NCI-H774 (cell line): ENCODE data around the gene GALNT9.
"Not testable (repeated sequence)": the region's sequence is repeated elsewhere in the genome, so short reads cannot be mapped to it uniquely, and the experiment has no call there.

Experiments
- DNase-seq: peaks from one replicate; lab custom pipeline; 2025; lab: John Stamatoyannopoulos, UW

Gene GALNT9

DNA sequence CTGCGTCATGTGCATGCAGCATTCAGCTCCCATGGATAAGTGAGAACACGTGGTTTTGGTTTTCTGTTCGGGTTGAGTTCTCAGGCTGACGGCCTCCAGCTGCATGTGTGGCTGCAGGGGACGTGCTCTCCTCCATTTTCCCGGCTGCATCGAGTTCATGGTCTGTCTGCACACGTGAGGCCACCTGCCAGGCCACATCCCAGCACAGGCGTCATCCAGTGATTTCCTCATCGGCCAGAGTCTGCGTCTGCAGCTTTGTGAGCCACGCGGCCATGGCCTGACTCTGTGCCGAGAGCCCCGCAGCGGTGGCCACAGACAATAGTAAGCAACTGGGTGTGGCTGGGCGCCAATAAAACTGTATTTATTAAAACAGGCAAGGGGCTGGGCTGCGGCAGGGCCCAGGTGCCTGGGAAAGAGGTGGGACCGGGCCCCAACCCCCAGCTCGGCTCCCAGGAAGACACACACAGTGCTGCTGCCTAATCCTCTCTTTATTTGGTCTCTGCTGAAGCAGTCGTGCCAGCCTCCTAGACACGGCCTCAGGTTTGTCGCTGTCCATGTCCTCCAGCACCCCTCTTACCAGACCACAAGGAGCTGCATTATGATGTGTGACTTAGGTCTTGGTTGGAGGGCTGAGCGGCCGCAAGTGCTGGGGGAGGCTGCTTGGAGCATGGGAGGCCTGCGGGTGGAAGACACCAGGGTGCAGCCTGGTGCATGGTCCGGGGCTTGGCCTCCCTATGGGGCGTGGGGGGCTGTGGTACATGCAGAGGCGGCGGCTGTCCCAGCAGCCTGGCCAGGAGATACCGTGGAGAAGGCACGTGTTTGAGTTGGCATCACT, 133.1 kb downstream of the GALNT9 start:
- peak; percentile 36 for DNase-seq

- not testable (repeated sequence) for DNase-seq
Measured at GRCh38 chr12:132195242-132195641, 134.1 kb downstream of the GALNT9 start.

DNA sequence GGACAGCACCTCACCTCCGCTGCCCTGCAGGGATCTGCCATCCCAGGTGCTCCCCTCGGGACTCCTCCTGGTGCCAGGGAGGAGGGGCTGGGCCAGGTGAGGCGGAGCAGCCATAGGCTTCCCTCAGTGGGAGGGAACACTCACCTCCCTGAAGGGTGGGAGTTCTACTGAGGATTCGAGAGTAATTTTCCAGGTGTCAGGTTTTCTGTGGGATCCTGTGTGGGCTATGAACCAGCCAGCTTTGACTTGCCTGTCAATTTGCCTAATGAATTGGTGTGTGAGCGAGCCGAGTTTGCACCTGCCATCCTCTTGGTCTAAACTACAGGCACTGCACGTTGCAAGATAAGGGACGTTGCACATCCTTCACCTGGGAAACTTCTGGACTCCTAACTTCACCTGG, 134.8 kb downstream of the GALNT9 start:
- DNase-seq: no peak

- no peak for DNase-seq
Measured at GRCh38 chr12:132194056-132194455, 135.3 kb downstream of the GALNT9 start.

GRCh38 chr12:132191715-132192553, 137.5 kb downstream of the GALNT9 start:
- no peak for DNase-seq

DNA sequence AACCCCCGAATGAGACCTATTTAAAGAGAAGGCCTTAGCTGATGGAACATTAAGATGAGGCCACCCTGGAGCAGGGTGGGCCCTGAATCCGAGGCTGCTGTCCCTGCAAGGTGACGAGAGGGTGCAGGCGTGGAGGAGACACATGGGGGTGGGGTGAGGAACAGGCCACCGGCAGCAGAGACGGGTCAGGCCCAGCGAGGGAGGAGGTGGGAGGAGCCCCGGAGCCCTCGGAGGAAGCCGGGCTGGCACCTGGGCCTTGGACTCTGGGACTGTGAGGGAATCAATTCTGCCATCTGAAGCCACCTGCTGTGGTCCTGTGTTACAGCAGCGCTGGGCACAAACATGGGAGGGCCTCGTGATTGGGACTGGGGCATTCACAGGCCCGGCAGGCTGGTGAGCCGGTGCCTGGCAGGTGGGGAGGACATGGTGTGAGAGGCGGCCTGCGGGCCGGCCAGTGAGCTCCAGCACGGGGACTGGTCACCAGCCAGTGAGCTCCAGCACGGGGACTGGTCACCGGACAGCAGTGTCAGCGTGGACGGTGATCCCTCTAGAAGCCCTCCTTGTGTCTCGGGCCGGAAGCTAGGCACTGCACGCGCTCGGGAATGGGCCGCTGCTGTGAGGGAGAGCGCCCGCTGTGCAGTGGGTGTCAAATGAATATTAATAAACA, 138.4 kb downstream of the GALNT9 start:
- no peak for DNase-seq

- DNase-seq: no peak
Measured at GRCh38 chr12:132190012-132190755, 139.2 kb downstream of the GALNT9 start.

- peak; percentile 69 for DNase-seq
Measured at GRCh38 chr12:132189378-132190011, 139.9 kb downstream of the GALNT9 start.

DNA sequence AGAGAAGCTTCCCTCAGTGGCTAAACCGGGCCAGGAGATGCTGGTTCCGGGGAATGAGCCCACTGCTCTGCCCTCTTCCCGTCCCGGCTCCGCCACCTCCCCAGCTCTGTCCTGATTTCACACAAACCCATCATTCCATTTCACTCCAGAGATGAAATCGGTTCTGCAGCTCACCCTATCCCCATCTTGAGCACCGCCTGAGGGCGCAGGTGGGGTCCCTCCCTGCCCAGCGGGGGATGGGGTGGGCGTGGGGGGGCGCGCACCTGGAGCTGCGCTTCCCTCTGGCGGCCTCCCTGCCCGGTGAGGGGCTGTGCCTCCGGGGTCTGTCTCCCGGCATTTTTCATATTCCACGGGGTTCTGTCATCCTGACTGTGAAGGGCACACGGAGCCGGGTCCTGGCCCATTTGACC, 140.5 kb downstream of the GALNT9 start:
- no peak for DNase-seq

DNA sequence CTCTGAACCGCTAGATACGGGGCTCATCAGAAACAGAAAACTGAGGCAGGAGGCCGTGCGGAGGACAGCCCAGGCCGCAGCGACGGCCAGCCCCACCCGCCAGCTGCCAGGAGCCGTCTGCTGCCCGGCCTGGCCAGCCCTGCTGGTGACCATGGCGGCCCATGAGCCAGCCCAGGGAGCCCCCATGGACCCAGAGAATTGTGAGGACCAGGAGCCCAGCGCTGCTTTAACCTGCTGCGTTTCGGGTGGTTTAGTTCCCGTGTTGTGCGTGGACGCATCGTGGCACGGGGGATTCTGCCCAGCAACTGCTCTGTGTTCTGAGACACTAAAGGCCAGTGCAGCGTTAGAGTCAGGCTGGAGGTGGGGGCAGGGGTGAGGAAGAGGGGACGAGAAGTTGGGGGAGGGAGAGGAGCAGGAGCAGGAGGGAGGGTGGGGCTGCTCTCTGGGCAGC, 140.9 kb downstream of the GALNT9 start:
- DNase-seq: no peak

- DNase-seq: no peak
Measured at GRCh38 chr12:132187646-132188450, 141.5 kb downstream of the GALNT9 start.

DNA sequence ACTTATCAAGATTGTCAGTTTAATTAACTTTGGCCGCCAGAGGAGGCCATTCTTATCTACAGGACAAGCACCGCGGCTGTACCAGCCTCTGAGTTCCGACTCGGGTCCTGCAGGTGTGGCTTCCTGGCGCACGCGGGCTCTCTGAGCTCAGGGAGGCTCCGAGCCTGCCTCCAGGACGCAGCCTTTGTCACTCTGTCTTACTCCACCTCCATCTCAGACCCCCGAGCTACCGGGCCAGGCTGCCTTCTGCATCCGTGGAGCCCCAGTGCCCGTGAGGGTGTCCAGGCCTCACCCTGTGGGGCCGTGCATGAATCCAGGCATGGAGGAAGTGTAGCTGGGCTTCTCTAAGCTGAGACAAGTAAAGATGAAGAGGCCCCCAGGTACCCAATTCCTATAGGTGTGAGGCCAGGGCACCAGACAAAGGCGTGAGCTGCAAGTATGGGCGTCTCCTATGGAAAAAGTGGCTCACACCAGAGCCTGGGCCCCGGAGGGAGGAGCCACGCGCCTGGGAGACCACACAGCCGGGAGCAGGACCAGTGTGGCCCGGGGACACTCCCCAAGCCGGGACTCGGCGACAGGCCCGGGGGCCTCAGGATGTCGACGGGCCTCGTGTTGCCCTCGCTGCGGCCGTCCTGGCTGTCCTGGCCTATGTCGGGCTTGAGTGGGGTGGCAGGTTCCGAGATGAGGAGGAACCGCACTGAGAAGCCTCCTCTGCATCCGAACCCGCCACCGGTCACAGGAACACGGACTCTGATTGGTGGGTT, 142.3 kb downstream of the GALNT9 start:
- DNase-seq: no peak

GRCh38 chr12:132186208-132186856, 143.1 kb downstream of the GALNT9 start:
- DNase-seq: no peak

- no peak for DNase-seq
Measured at GRCh38 chr12:132185705-132186104, 143.7 kb downstream of the GALNT9 start.

DNA sequence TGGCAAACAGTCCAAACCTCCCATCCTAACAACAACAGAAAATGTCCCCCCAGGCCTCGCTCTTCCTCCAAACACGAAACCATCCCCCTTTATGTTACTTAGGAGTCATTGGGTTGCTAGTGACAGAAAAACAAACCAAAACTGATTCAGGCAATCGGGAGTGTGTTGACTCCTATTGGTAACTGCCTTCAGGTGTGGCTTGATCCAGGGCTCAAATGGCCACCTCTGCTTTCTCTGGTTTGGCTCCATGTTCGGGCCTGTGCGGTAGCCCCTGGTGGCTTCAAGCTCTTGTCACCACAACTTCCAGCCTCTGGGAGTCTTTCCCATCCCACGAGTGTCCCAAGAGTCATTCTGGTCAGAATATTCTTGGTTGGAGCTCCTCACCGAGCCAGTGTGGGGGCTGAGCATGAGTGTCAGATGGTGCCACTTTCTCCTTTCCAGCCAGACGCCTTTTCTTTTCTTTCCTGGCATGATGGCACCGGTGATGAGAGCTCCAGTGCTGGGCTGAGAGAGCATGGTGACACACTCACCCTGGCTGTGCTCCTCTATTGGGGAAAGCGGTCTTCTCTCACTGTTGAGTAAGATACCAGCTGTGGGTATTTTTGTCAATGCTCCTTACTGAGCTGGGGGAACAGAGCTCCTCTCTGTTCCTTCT, 146.6 kb downstream of the GALNT9 start:
- DNase-seq: no peak

- no peak for DNase-seq
Measured at GRCh38 chr12:132182206-132182710, 147.1 kb downstream of the GALNT9 start.

DNA sequence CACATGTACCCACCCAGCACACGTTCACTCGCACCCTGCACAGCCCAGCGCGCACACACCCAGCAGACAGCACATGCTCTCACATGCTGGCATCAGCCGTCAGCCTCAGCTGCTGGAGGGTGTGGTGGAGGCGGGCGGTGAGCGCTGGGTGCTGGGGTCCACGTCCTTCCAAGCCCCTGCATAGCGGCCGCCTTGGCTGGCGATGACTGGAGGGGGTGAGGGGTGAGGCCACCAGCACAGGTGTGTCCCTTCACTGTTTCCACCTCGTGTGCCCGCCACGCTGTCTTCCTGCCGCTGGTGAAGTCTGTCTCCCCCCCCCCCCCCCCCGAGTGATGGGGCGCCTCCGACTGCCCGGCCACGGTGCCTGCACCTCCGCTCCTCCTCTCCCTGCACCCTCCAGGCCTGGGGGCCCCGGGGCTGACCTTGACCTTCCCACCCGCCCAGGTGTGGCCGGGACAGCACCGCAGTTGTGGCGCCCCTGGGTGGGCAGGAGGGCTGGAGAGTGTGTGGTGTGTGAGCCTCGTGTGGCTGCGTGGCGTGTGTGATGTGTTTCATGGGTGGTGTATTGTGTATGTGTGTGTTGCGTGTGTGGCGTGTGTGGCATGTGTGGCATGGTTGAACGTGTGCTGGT, 147.7 kb downstream of the GALNT9 start:
- DNase-seq: no peak
